IMR-90 (cell line): ENCODE measurements around the gene LATS2. TPM values are rescaled to one million over a fixed set of nuclear protein-coding genes. Genes with fewer than 3 reads are reported as not detected.

Experiments used
- ATAC-seq: fragments of 200-7000 bp; cut with Tn5 transposase; 2 replicates; pipeline ENCODE4 v1.9.1; 2020; ENCODE audit warnings: low read depth, mild to moderate bottlenecking, moderate library complexity
- BruUV-seq: library from RNA; stranded (reverse); fragments of 400-500 nt; replicated peaks from 2 replicates; lab custom pipeline; 2021; lab: Mats Ljungman, UMichigan
- CTCF ChIA-PET: fragments of 300-600 bp; formaldehyde crosslinking; extraction: SDS; loops from one replicate; lab custom pipeline; 2021; ENCODE audit warnings: antibody characterized with exemption; lab: Yijun Ruan, JAX
- POLR2A ChIA-PET: fragments of 300-600 bp; sonication (Branson Sonifier 250); formaldehyde crosslinking; loops from one replicate; lab custom pipeline; 2022; ENCODE audit warnings: antibody characterized with exemption; ENCODE audit not compliant: unreplicated experiment; lab: Charles Lee
- DNase-seq: peaks from one replicate; pipeline ENCODE4 v3.0.0; 2013
- H2AFZ ChIP-seq: replicated peaks from 2 replicates; pipeline ENCODE3; 2013; ENCODE audit warnings: low read length, mild to moderate bottlenecking; ENCODE audit not compliant: poor library complexity
- H2AK5ac ChIP-seq: 2 replicates; pipeline ENCODE4 v1.6.1; 2013; ENCODE audit warnings: low read depth, low read length, inconsistent platforms
- H2AK9ac ChIP-seq: replicated peaks from 2 replicates; pipeline ENCODE3; 2013; ENCODE audit warnings: mild to moderate bottlenecking, low read depth, low read length, moderate library complexity; ENCODE audit not compliant: poor library complexity
- H2BK120ac ChIP-seq: 2 replicates; pipeline ENCODE4 v1.6.1; 2013; ENCODE audit warnings: low read depth, low read length, inconsistent platforms
- H2BK15ac ChIP-seq: 3 replicates; pipeline ENCODE4 v1.6.1; 2013; ENCODE audit warnings: low read depth, low read length, inconsistent platforms
- H2BK20ac ChIP-seq: 2 replicates; pipeline ENCODE4 v1.6.1; 2013; ENCODE audit warnings: low read depth, mild to moderate bottlenecking, inconsistent platforms, low read length, moderate library complexity
- H2BK5ac ChIP-seq: 2 replicates; pipeline ENCODE4 v1.6.1; 2013; ENCODE audit warnings: mild to moderate bottlenecking, low read depth, low read length, inconsistent platforms; ENCODE audit not compliant: poor library complexity, severe bottlenecking
- H3K14ac ChIP-seq: replicated peaks from 2 replicates; pipeline ENCODE4 v1.6.1; 2013; ENCODE audit warnings: low read depth, low read length, inconsistent platforms
- H3K18ac ChIP-seq: 2 replicates; pipeline ENCODE4 v1.6.1; 2013; ENCODE audit warnings: low read depth, low read length, control low read depth
- H3K23ac ChIP-seq: 2 replicates; pipeline ENCODE4 v1.6.1; 2013; ENCODE audit warnings: low read depth, low read length, inconsistent platforms
- H3K27ac ChIP-seq: 2 replicates; pipeline ENCODE4 v1.5.1; 2013; ENCODE audit warnings: mild to moderate bottlenecking, control low read depth, low read length; ENCODE audit not compliant: insufficient read depth
- H3K27me3 ChIP-seq: 2 replicates; pipeline ENCODE4 v1.6.1; 2013; ENCODE audit warnings: low read length; ENCODE audit not compliant: control insufficient read depth, insufficient read depth
- H3K36me3 ChIP-seq: 2 replicates; pipeline ENCODE4 v1.6.1; 2013; ENCODE audit warnings: low read length, mixed read lengths; ENCODE audit not compliant: control insufficient read depth, insufficient read depth
- H3K4ac ChIP-seq: 2 replicates; pipeline ENCODE4 v1.6.1; 2013; ENCODE audit warnings: low read depth, low read length, inconsistent platforms
- H3K4me1 ChIP-seq: 2 replicates; pipeline ENCODE4 v1.6.1; 2013; ENCODE audit warnings: low read length, mixed read lengths; ENCODE audit not compliant: control insufficient read depth, insufficient read depth
- H3K4me2 ChIP-seq: 2 replicates; pipeline ENCODE4 v1.6.1; 2013; ENCODE audit warnings: low read depth, mild to moderate bottlenecking, control low read depth, low read length, moderate library complexity
- H3K4me3 ChIP-seq: 2 replicates; pipeline ENCODE4 v1.5.1; 2013; ENCODE audit warnings: low read depth, mild to moderate bottlenecking, control low read depth, low read length, moderate library complexity; ENCODE audit not compliant: insufficient read depth
- H3K56ac ChIP-seq: 2 replicates; pipeline ENCODE4 v1.6.1; 2013; ENCODE audit warnings: low read length, inconsistent platforms; ENCODE audit not compliant: insufficient read depth; ENCODE audit errors: extremely low read depth
- H3K79me1 ChIP-seq, 2 experiments: 2 replicates each; pipeline ENCODE4 v1.6.1; 2013; ENCODE audit warnings: low read length in 2 of 2, inconsistent platforms in 1 of 2, low read depth in 1 of 2
- H3K9ac ChIP-seq: 2 replicates; pipeline ENCODE4 v1.6.1; 2013; ENCODE audit warnings: low read depth, low read length, control low read depth
- H3K9me1 ChIP-seq: 2 replicates; pipeline ENCODE4 v1.6.1; 2013; ENCODE audit warnings: low read length, inconsistent platforms; ENCODE audit not compliant: insufficient read depth
- H3K9me3 ChIP-seq: 2 replicates; pipeline ENCODE4 v1.6.1; 2013; ENCODE audit warnings: low read length; ENCODE audit not compliant: control insufficient read depth, insufficient read depth
- H4K20me1 ChIP-seq: 2 replicates; pipeline ENCODE4 v1.6.1; 2013; ENCODE audit warnings: low read length, inconsistent platforms; ENCODE audit not compliant: insufficient read depth
- H4K5ac ChIP-seq: 2 replicates; pipeline ENCODE4 v1.6.1; 2013; ENCODE audit warnings: mild to moderate bottlenecking, low read depth, low read length, control low read depth
- H4K8ac ChIP-seq, 2 experiments: 2 replicates each; pipeline ENCODE4 v1.6.1; 2013; ENCODE audit warnings: low read depth in 2 of 2, low read length in 2 of 2, control low read depth in 1 of 2, inconsistent platforms in 1 of 2
- H4K91ac ChIP-seq: 2 replicates; pipeline ENCODE4 v1.6.1; 2013; ENCODE audit warnings: low read depth, low read length, inconsistent platforms; ENCODE audit not compliant: insufficient read depth
- BHLHE40 ChIP-seq: fragments of 150-350 bp; IDR thresholded peaks from 2 replicates; pipeline ENCODE4 v1.6.1; 2016; ENCODE audit warnings: mild to moderate bottlenecking, low read depth, low read length
- CHD1 ChIP-seq: IDR thresholded peaks from 2 replicates; pipeline ENCODE4 v1.6.1; 2012; ENCODE audit warnings: low read depth, low read length, improper control_type of control experiment
- CTCF ChIP-seq: conservative IDR thresholded peaks from 2 replicates; pipeline ENCODE4 v1.5.1; 2012; ENCODE audit warnings: mild to moderate bottlenecking, low read depth, low read length, improper control_type of control experiment
- NFE2L2 ChIP-seq: fragments of 150-350 bp; IDR thresholded peaks from 2 replicates; pipeline ENCODE4 v1.6.1; 2016; ENCODE audit warnings: low read depth, mild to moderate bottlenecking, low read length
- RAD21 ChIP-seq: IDR thresholded peaks from 2 replicates; pipeline ENCODE4 v1.6.1; 2012; ENCODE audit warnings: low read length, improper control_type of control experiment
- WGBS, 2 experiments: methylation state at CpG; one replicate each; pipeline versions ENCODE4 v1.1.5 to v1.1.7; 2013; ENCODE audit warnings: missing lambda C conversion rate in 2 of 2; ENCODE audit not compliant: insufficient read length in 1 of 2; ENCODE audit errors: extremely low coverage in 2 of 2; 5-methylcytosine and 5-hydroxymethylcytosine counted together
- dilution Hi-C: fragments of 300-500 bp; cut with HindIII; formaldehyde crosslinking; loops from one replicate; pipeline ENCODE4 v1.14.3; 2018; ENCODE audit warnings: low sequenced_read_pairs; ENCODE audit not compliant: unreplicated experiment
- in situ Hi-C: fragments of 300-500 bp; cut with MboI; formaldehyde crosslinking; loops from 3 replicates; pipeline ENCODE4 v1.14.3; 2019; ENCODE audit warnings: low sequenced_read_pairs, inconsistent platforms, mixed read lengths
- intact Hi-C: fragments of 100-400 bp; cut with micrococcal nuclease; formaldehyde crosslinking; loops from 2 replicates; pipeline ENCODE4 v1.10.0; 2022
- polyA plus RNA-seq, 3 experiments: library from polyadenylated mRNA; depleted of rRNA; stranded (reverse); fragments of >200 nt; gene quantifications; 2 replicates each; pipeline ENCODE4 v1.2.3, GENCODE V29; 2012; ENCODE audit warnings: low replicate concordance in 1 of 3
- total RNA-seq: library from RNA; depleted of rRNA; stranded (reverse); fragments of >200 nt; gene quantifications from 2 replicates; pipeline ENCODE4 v1.2.3, GENCODE V29; 2012

Gene LATS2
- total and polyA plus RNA-seq, 2 of the 4 experiments (the other 2 are of a cell fraction), result 12.7 to 22.4 TPM

- TF ChIP-seq BHLHE40 (no peak), RAD21 (no peak), NFE2L2 (no peak)
Measured at GRCh38 chr13:21075379-21076249, 14.2 kb upstream of the LATS2 start (continued).

- Histone ChIP-seq H4K5ac (peak overlapping the region; percentile 85; the same call in 1 of the 2 replicates), H3K27ac (no peak overlapping the region), H2BK20ac (peak overlapping the region; percentile 85; the same call in 1 of the 2 replicates), H3K4me3 (no peak overlapping the region), H4K20me1 (no peaks in the 10 kb centered on the region), H3K4me1 (peaks cover 21% of the 10 kb centered on the region), H3K14ac (peak overlapping the region; percentile 98), H2BK5ac (peak overlapping the region; percentile 41), H2BK120ac (peak overlapping the region; percentile 94), H3K9ac (peak overlapping the region; percentile 58; the same call in 1 of the 2 replicates), H3K23ac (peak overlapping the region; percentile 64; the same call in 1 of the 2 replicates), H2BK15ac (peak overlapping the region; percentile 100), H4K8ac (peak overlapping the region; percentile 79 to 83), H3K9me3 (no peaks in the 10 kb centered on the region), H3K4me2 (no peak overlapping the region), H3K79me1 (peaks cover 0 to 8% of the 10 kb centered on the region in 2 experiments; a peak in 1 of 4 replicates), H3K36me3 (no peaks in the 10 kb centered on the region), H3K27me3 (no peaks in the 10 kb centered on the region), H3K56ac (no peak overlapping the region), H2AFZ (peak overlapping the region; percentile 74), H3K18ac (peak overlapping the region; percentile 57), H2AK5ac (peak overlapping the region; percentile 89), H4K91ac (peak overlapping the region; percentile 88), H3K4ac (peak overlapping the region; percentile 82), H3K9me1 (peaks cover 11% of the 10 kb centered on the region; the same call in 1 of the 2 replicates), H2AK9ac (peak overlapping the region; percentile 39)
- WGBS, 2 experiments, result no CpG with 5 or more reads among the region's 9 CpGs
- TF ChIP-seq CTCF (no peak), CHD1 (no peak)
- no peak for ATAC-seq
- in situ Hi-C loops (loop anchor here (10.0 kb wide), 1 partner anchor 60 kb away; no protein-coding TSS in a partner anchor), dilution Hi-C loops (no loop called here), intact Hi-C loops (no loop called here)
- no peak for DNase-seq
- ChIA-PET POLR2A (no interaction called here), CTCF (no interaction called here)
- no TSS peak for BruUV-seq
Measured at GRCh38 chr13:21075011-21075378, 13.6 kb upstream of the LATS2 start.
